ENCODE measurements around the gene PNLIPRP2.

Gene PNLIPRP2

DNA sequence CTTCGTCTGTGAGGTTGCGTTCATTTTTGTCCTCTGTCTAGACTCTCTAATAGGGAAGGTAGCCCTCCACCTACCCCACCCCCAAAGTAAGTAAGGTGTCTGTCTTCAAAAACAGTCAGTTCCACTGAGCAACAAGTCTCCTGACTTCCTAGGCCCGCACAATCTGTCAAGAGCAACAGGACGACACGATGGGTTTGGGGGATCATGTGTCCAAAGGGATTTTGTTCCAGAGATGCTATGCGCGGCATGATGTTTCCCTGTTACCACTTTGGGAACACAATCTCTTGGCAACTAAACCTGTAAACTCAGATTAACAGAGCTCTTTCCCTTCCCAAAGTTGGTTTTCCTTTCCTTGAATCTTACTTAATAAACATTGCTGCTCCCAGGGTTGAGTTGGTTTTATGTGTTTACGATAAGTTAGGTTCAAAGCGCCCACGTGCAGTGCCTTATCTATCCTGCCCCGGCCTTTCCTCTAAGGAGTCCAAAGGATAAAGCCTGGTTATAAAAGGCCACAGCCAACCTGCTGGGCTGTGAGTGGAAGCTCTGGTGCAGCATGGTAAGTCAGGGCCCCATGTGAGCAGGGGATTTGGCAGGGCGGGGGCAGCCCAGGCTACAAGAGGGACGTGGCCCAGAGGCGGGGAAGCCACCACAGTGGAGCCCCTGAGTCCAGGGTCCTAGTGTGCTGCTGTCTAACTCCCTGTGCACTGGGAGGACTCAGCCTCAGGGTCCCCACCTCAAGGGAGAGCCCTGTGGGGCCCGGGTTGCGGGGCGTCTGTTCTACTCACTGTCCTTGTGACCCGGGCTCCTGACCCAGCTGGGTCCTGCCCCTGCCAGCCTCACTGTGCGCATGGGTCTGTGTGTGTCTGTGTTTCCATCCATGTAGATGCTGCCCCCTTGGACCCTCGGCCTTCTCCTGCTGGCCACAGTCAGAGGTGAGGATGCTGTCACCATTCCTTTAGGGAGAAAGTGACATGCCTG lies at the start of gene PNLIPRP2:
PNLIPRP2 (plus strand) TSS at position 531 of the 978 bp plus-strand sequence.
- Histone ChIP-seq H3K9ac (ENCODE audit: low read depth, low read length) (no peak within 1 kb of the TSS), H3K27me3 (ENCODE audit: control insufficient read depth, insufficient read depth, low read length) (no peaks in the 10 kb centered on the region), H3K36me3 (ENCODE audit: control insufficient read depth, insufficient read depth, low read length) (no peaks in the 10 kb centered on the region), H3K4me3 (ENCODE audit: low read depth, low read length) (no peak within 1 kb of the TSS), H3K4me1 (ENCODE audit: control insufficient read depth, insufficient read depth, low read length) (no peaks in the 10 kb centered on the region), H3K9me3 (ENCODE audit: control insufficient read depth, insufficient read depth, low read length) (no peaks in the 10 kb centered on the region)

DNA sequence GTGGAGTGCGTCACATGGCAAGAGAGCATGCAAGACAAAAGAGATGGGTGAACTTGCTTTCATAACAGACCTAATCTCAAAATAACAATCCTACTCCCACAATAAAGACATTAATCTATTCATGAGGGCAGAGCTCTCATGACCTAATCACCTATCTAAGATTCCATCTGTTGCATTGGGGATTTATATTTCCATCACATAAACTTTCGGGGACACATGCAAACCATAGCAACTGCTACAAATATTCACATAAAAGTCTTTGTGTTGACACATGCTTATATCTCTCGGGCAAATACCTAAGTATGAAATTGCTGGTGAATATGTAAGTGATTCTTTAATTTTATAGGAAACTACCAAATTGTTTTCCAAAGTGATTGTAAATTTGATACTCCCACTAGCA lies 46.0 kb upstream of the PNLIPRP2 start:
- Histone ChIP-seq H3K4me1 (ENCODE audit: control insufficient read depth, insufficient read depth, low read length) (no peaks in the 10 kb centered on the region), H3K9ac (ENCODE audit: low read depth, low read length) (no peak overlapping the region), H3K36me3 (ENCODE audit: control insufficient read depth, insufficient read depth, low read length) (no peaks in the 10 kb centered on the region), H3K9me3 (ENCODE audit: control insufficient read depth, insufficient read depth, low read length) (no peaks in the 10 kb centered on the region), H3K27me3 (ENCODE audit: control insufficient read depth, insufficient read depth, low read length) (no peaks in the 10 kb centered on the region), H3K4me3 (ENCODE audit: low read depth, low read length) (no peak overlapping the region)

DNA sequence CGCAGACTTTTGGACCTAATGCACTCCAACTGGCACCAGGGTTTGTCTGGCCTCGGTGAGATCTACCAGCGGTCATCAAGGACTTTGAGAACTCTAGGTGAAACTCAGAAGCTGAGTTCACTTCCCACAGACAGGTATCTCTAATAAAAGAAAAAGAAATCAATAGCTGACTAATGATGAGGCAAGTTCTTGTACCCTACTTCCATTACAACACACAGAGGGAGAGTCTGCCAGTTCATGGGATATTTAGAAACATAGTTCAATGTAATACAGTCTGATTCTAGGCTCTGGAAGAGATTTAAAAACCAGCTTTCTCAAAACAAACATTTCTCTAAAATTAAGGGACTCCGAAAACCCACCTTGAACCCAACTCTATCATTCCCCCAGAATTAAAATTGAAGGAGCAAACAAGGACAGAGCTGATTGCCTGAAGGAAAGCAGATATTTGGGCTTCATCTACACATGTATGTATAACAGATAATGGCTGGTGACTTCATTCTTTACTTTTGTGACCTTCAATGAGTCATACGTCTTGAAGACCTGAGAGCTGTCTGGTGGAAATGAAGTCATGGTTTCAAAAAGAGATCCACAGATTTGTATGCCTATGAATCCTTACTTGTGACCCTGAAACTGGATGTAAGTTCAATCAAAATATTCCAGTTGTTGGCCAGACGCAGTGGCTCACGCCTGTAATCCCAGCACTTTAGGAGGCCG lies 32.7 kb upstream of the PNLIPRP2 start:
- Histone ChIP-seq H3K4me1 (ENCODE audit: control insufficient read depth, insufficient read depth, low read length) (no peaks in the 10 kb centered on the region), H3K9ac (ENCODE audit: low read depth, low read length) (no peak overlapping the region), H3K36me3 (ENCODE audit: control insufficient read depth, insufficient read depth, low read length) (no peaks in the 10 kb centered on the region), H3K4me3 (ENCODE audit: low read depth, low read length) (no peak overlapping the region), H3K27me3 (ENCODE audit: control insufficient read depth, insufficient read depth, low read length) (no peaks in the 10 kb centered on the region), H3K9me3 (ENCODE audit: control insufficient read depth, insufficient read depth, low read length) (no peaks in the 10 kb centered on the region)

DNA sequence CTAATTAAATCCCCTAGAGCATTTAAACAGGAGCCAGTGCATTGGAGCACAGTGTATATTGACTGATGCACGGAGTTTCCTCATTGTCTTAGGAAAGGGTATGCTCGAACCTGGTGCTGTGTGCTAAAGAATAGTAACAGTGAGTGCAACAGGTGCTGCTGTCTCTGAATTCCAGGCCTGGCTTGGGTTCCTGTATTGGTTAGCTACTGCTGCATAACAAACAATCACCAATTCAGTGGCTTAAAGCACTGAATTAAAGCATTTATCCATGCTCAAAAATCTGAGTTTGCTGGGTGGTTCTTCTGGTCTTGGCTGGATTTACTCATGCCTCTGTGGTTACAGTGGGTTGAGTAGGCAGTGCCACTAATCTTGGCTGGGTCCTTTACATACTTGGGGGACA lies 31.8 kb upstream of the PNLIPRP2 start:
- Histone ChIP-seq H3K4me1 (ENCODE audit: control insufficient read depth, insufficient read depth, low read length) (no peaks in the 10 kb centered on the region), H3K36me3 (ENCODE audit: control insufficient read depth, insufficient read depth, low read length) (no peaks in the 10 kb centered on the region), H3K27me3 (ENCODE audit: control insufficient read depth, insufficient read depth, low read length) (no peaks in the 10 kb centered on the region), H3K9me3 (ENCODE audit: control insufficient read depth, insufficient read depth, low read length) (no peaks in the 10 kb centered on the region), H3K9ac (ENCODE audit: low read depth, low read length) (no peak overlapping the region), H3K4me3 (ENCODE audit: low read depth, low read length) (no peak overlapping the region)

DNA sequence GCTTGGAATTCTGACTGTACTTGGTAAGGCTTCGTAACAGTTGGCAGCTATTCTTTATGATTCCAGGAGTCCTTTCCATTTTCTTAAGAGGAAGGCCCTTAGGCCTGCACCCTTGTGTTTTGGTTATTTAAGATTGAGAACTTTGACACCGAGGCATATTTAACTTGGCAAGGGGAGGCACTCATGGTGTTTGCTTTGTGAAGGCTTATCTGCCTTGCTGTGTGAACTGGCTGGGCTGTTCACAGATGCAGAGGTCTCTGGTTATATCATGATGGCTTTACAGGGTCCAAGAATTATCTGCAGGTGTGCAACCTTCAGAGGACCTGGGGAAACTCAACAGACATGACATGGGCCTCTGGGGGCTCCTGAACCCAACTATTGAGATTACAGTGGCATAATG lies 30.8 kb upstream of the PNLIPRP2 start:
- Histone ChIP-seq H3K27me3 (ENCODE audit: control insufficient read depth, insufficient read depth, low read length) (no peaks in the 10 kb centered on the region), H3K36me3 (ENCODE audit: control insufficient read depth, insufficient read depth, low read length) (no peaks in the 10 kb centered on the region), H3K4me3 (ENCODE audit: low read depth, low read length) (no peak overlapping the region), H3K4me1 (ENCODE audit: control insufficient read depth, insufficient read depth, low read length) (no peaks in the 10 kb centered on the region), H3K9me3 (ENCODE audit: control insufficient read depth, insufficient read depth, low read length) (no peaks in the 10 kb centered on the region), H3K9ac (ENCODE audit: low read depth, low read length) (no peak overlapping the region)

DNA sequence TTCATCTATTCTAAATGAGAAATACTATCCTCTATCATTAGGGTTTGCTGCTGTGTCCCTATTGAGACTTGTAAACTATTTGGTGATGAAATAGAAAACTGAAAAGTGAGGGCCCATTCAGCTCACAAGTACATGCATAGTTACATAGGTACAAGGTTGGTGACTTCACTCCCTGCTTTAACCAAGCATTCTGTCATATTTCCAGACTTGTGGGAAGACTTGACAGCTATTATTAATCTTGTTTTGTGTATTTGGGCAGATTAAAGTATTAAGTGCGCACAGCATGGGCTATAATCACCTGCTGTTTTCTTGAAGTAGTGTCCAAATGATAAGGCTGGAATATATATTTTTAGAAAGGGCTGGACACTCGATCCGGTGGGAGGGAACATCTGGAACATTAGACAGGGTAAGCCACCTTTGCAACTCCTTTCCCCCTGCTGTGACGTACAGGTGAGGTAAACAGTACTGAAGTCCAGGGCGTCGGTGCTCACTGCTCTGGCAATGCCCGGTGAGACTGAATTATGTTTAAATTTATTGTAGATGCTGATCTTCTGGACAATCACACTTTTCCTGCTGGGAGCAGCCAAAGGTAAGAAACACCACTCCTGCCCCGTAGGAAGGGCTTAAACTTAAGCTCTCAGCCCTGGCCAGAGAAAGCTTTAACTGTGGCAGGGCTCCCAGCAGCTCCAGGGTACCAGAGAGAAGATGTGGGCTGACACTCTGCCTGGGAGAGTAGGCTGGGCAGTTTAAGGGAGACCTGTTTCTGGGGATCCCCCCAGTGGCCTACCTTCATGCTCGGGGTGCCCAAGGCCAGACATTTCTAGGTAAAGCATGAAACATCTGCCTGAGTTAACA lies 29.9 kb upstream of the PNLIPRP2 start, which contains the start of gene PNLIPRP1:
PNLIPRP1 (plus strand) TSS at position 370 of the 855 bp plus-strand sequence; CDS start at position 541, 171 bp downstream.
- H3K9me3 ChIP-seq (ENCODE audit: control insufficient read depth, insufficient read depth, low read length) = no peaks in the 10 kb centered on the region

DNA sequence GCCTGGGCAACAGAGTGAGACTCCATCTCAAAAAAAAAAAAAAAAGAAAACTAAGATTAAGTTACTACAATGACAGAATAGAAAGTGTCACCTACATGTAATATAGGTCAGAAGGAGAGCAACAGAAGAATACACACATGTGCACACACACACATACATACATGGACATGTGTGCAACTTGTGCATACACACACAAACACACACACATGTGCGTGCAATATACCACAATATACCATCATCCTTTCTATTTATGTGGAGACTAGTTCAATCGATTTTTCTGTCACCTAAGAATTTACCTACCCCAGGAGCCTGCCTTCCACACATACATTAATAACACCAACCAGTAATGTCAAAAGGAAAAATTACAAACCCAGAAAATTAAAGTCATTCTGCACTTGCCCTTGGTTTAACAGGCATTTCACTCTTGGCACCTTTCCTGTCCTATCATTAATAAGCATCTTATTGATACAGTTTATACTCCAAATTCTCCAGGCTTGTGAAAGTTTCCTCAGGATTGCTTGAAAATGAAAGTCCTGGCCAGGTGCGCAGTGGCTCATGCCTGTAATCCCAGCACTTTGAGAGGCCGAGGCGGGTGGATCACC lies 27.5 kb upstream of the PNLIPRP2 start:
- H3K9me3 ChIP-seq (ENCODE audit: control insufficient read depth, insufficient read depth, low read length) = no peaks in the 10 kb centered on the region
- H3K4me3 ChIP-seq (ENCODE audit: low read depth, low read length) = no peak overlapping the region
- H3K27me3 ChIP-seq (ENCODE audit: control insufficient read depth, insufficient read depth, low read length) = no peaks in the 10 kb centered on the region
- H3K36me3 ChIP-seq (ENCODE audit: control insufficient read depth, insufficient read depth, low read length) = no peaks in the 10 kb centered on the region
- H3K4me1 ChIP-seq (ENCODE audit: control insufficient read depth, insufficient read depth, low read length) = no peaks in the 10 kb centered on the region
- H3K9ac ChIP-seq (ENCODE audit: low read depth, low read length) = no peak overlapping the region

More for the DNA sequence above, 29.9 kb upstream of the PNLIPRP2 start, which contains the start of gene PNLIPRP1:
- no peaks in the 10 kb centered on the region for H3K27me3 ChIP-seq (ENCODE audit: control insufficient read depth, insufficient read depth, low read length)
- no peak within 1 kb of the TSS for H3K4me3 ChIP-seq (ENCODE audit: low read depth, low read length)
- H3K9ac ChIP-seq (ENCODE audit: low read depth, low read length) = no peak within 1 kb of the TSS
- H3K36me3 ChIP-seq (ENCODE audit: control insufficient read depth, insufficient read depth, low read length) = no peaks in the 10 kb centered on the region
- no peaks in the 10 kb centered on the region for H3K4me1 ChIP-seq (ENCODE audit: control insufficient read depth, insufficient read depth, low read length)

DNA sequence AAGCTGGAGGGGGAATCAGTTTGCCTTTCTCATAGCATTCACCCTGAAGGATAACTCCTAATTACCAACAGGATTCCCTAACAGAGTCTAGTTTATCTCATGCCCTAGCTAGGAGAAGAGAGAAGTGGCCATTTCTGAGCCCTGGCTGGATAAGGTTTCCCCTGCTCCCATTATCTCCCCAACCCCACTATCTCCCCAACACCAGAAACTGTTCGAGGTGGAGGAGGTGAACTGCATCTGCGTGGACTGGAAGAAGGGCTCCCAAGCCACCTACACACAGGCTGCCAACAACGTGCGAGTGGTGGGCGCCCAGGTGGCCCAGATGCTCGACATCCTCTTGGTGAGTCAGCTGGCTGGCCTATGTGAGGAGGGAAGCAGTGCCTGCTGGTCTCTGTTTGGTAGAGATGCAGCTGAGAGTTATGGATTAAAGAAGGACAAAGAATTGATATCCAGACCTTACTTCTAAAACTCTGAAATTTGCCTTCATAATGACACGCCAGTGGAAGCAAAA lies 26.2 kb upstream of the PNLIPRP2 start:
- Histone ChIP-seq H3K27me3 (ENCODE audit: control insufficient read depth, insufficient read depth, low read length) (no peaks in the 10 kb centered on the region), H3K4me3 (ENCODE audit: low read depth, low read length) (no peak overlapping the region), H3K4me1 (ENCODE audit: control insufficient read depth, insufficient read depth, low read length) (no peaks in the 10 kb centered on the region), H3K9me3 (ENCODE audit: control insufficient read depth, insufficient read depth, low read length) (no peaks in the 10 kb centered on the region), H3K9ac (ENCODE audit: low read depth, low read length) (no peak overlapping the region), H3K36me3 (ENCODE audit: control insufficient read depth, insufficient read depth, low read length) (no peaks in the 10 kb centered on the region)

DNA sequence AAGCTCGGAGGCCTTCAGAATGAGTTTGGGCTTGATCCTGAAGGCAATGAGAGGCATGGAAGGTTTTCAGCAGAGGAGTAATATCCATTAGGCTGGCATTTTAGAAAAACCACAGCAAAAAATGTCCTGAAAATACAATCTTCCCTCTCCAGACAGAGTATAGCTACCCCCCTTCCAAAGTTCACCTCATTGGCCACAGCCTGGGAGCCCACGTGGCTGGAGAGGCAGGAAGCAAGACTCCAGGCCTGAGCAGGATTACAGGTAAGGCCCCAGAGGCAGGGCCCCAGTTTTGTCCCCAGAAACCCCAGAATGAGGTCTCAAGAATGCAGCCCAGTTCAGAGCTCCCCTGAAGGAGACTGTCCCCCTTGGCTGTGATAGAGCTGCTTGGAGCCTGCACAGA lies 24.7 kb upstream of the PNLIPRP2 start:
- no peaks in the 10 kb centered on the region for H3K4me1 ChIP-seq (ENCODE audit: control insufficient read depth, insufficient read depth, low read length)
- H3K4me3 ChIP-seq (ENCODE audit: low read depth, low read length) = no peak overlapping the region
- H3K36me3 ChIP-seq (ENCODE audit: control insufficient read depth, insufficient read depth, low read length) = no peaks in the 10 kb centered on the region
- no peaks in the 10 kb centered on the region for H3K27me3 ChIP-seq (ENCODE audit: control insufficient read depth, insufficient read depth, low read length)
- no peaks in the 10 kb centered on the region for H3K9me3 ChIP-seq (ENCODE audit: control insufficient read depth, insufficient read depth, low read length)
- no peak overlapping the region for H3K9ac ChIP-seq (ENCODE audit: low read depth, low read length)

DNA sequence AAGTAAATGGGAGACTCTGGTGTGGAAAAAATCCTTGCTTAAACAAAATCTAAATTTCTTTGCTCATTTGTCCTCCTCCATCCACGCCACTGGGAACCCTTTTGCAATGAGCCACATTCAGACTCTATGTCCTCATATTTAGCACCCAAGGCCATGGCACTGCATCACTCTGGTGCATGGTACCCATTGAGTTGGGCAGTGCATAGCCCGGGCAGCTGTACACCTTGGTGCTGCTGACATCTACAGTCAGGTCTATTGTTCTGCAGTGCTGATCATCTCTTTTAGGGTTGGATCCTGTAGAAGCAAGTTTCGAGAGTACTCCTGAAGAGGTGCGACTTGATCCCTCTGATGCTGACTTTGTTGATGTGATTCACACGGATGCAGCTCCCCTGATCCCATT lies 23.2 kb upstream of the PNLIPRP2 start:
- no peaks in the 10 kb centered on the region for H3K9me3 ChIP-seq (ENCODE audit: control insufficient read depth, insufficient read depth, low read length)
- H3K36me3 ChIP-seq (ENCODE audit: control insufficient read depth, insufficient read depth, low read length) = no peaks in the 10 kb centered on the region
- no peak overlapping the region for H3K9ac ChIP-seq (ENCODE audit: low read depth, low read length)
- no peaks in the 10 kb centered on the region for H3K27me3 ChIP-seq (ENCODE audit: control insufficient read depth, insufficient read depth, low read length)
- no peak overlapping the region for H3K4me3 ChIP-seq (ENCODE audit: low read depth, low read length)
- H3K4me1 ChIP-seq (ENCODE audit: control insufficient read depth, insufficient read depth, low read length) = no peaks in the 10 kb centered on the region

DNA sequence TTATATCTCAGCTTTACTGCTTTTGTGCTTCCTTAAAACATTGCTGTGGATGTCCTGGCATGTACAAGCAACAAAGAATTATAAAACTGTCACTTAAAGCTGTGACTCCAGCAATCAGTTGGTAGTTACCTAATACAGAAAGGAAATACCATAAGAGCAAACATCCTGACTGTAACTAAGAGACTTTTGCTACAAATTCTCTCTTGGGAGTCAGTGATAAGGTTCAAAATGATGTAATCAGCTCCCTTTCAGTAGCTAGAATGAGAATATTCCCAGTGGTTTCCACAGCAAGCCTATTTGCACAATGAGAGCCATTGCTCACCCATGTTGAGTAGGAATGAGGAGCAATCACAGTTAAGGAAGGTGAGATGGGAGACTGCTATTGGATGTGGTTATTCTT lies 22.4 kb upstream of the PNLIPRP2 start:
- no peak overlapping the region for H3K9ac ChIP-seq (ENCODE audit: low read depth, low read length)
- no peaks in the 10 kb centered on the region for H3K36me3 ChIP-seq (ENCODE audit: control insufficient read depth, insufficient read depth, low read length)

More for the DNA sequence above, 22.4 kb upstream of the PNLIPRP2 start:
- H3K4me3 ChIP-seq (ENCODE audit: low read depth, low read length) = no peak overlapping the region
- H3K9me3 ChIP-seq (ENCODE audit: control insufficient read depth, insufficient read depth, low read length) = no peaks in the 10 kb centered on the region
- no peaks in the 10 kb centered on the region for H3K27me3 ChIP-seq (ENCODE audit: control insufficient read depth, insufficient read depth, low read length)
- H3K4me1 ChIP-seq (ENCODE audit: control insufficient read depth, insufficient read depth, low read length) = no peaks in the 10 kb centered on the region
